GM12891 (cell line): ENCODE measurements around the gene SEMA4F.

Source experiments
- POLR2A ChIP-seq: IDR thresholded peaks from 2 replicates; pipeline ENCODE4 v1.6.1; 2011; ENCODE audit warnings: low read depth, low read length, control low read depth
- TAF1 ChIP-seq: IDR thresholded peaks from 2 replicates; pipeline ENCODE4 v1.6.1; 2011; ENCODE audit warnings: low read depth, low read length, control low read depth

- TF ChIP-seq POLR2A: no peak
- TF ChIP-seq TAF1: no peak
Measured at GRCh38 chr2:74693668-74694067, 39.6 kb downstream of the SEMA4F start.
